Bronchial epithelial cell (primary cell): ENCODE measurements around the gene SPTBN4. TPM values are rescaled to one million over a fixed set of nuclear protein-coding genes. Genes with fewer than 3 reads are reported as not detected.

ENCODE experiments used
- DNase-seq: peaks from one replicate; pipeline ENCODE4 v3.0.0-alpha.2; 2010; ENCODE audit warnings: low read depth
- FAIRE-seq: peaks from 2 replicates; lab custom pipeline; 2011; peaks lifted over from hg19 to GRCh38; lab: Jason Lieb, UNC
- H3K27me3 ChIP-seq: 2 replicates; pipeline ENCODE4 v1.5.1; 2011; ENCODE audit warnings: low read length; ENCODE audit not compliant: control insufficient read depth, insufficient read depth
- H3K36me3 ChIP-seq: 2 replicates; pipeline ENCODE4 v1.5.1; 2011; ENCODE audit warnings: low read length; ENCODE audit not compliant: control insufficient read depth, insufficient read depth
- H3K4me3 ChIP-seq: 2 replicates; pipeline ENCODE4 v1.5.1; 2011; ENCODE audit warnings: mild to moderate bottlenecking, low read depth, low read length, control low read depth
- CTCF ChIP-seq: IDR thresholded peaks from 2 replicates; pipeline ENCODE4 v1.5.1; 2011; ENCODE audit warnings: mild to moderate bottlenecking, moderate library complexity, low read length, control low read depth, inconsistent platforms; ENCODE audit not compliant: insufficient read depth, severe bottlenecking
- total RNA-seq: library from RNA; depleted of rRNA; stranded (reverse); fragments of >200 nt; gene quantifications from 2 replicates; pipeline ENCODE4 v1.2.1, GENCODE V29; 2014

Gene SPTBN4
- total RNA-seq, 1 donor from 2014 or later: 0.53 TPM

GRCh38 chr19:40420766-40421765 is 45.7 kb upstream of the SPTBN4 start:
- no peaks in the 10 kb centered on the region for H3K27me3 ChIP-seq
- H3K36me3 ChIP-seq: peaks cover 12% of the 10 kb centered on the region
- TF ChIP-seq CTCF: peak; percentile 99
- peak; percentile 75 for DNase-seq
- peak overlapping the region; percentile 71 for H3K4me3 ChIP-seq
- FAIRE-seq: no peak

GRCh38 chr19:40421993-40422747 is 44.6 kb upstream of the SPTBN4 start:
- no peaks in the 10 kb centered on the region for H3K27me3 ChIP-seq
- no peak for FAIRE-seq
- no peak for DNase-seq
- TF ChIP-seq CTCF: no peak
- H3K36me3 ChIP-seq: peaks cover 12% of the 10 kb centered on the region
- no peak overlapping the region for H3K4me3 ChIP-seq

- Histone ChIP-seq H3K36me3 (peaks cover 12% of the 10 kb centered on the region), H3K27me3 (no peaks in the 10 kb centered on the region), H3K4me3 (no peak overlapping the region)
- FAIRE-seq (no peak), DNase-seq (no peak)
- TF ChIP-seq CTCF: no peak
Measured at GRCh38 chr19:40422748-40423566, 43.8 kb upstream of the SPTBN4 start.

- H3K27me3 ChIP-seq: no peaks in the 10 kb centered on the region
- peak overlapping the region; percentile 73 for H3K4me3 ChIP-seq
- FAIRE-seq: no peak
- no peak for TF ChIP-seq CTCF
- peaks cover 12% of the 10 kb centered on the region for H3K36me3 ChIP-seq
- no peak for DNase-seq
Measured at GRCh38 chr19:40423938-40424337, 42.9 kb upstream of the SPTBN4 start.

- no peak for DNase-seq
- H3K4me3 ChIP-seq: peak overlapping the region; percentile 73
- TF ChIP-seq CTCF: no peak
- peaks cover 12% of the 10 kb centered on the region for H3K36me3 ChIP-seq
- no peaks in the 10 kb centered on the region for H3K27me3 ChIP-seq
- no peak for FAIRE-seq
Measured at GRCh38 chr19:40424637-40425449, 42.0 kb upstream of the SPTBN4 start.
